HG03097 (cell line): Measurements from ENCODE around the gene MAP7D1.
"Not testable (repeated sequence)": the region's sequence is repeated elsewhere in the genome, so short reads cannot be mapped to it uniquely, and the experiment has no call there.

Experiments used
- ATAC-seq: cut with Tn5 transposase; IDR thresholded peaks from one replicate; pipeline ENCODE4 v1.9.1; 2021; ENCODE audit not compliant: unreplicated experiment, low FRiP score

MAP7D1 gene

DNA sequence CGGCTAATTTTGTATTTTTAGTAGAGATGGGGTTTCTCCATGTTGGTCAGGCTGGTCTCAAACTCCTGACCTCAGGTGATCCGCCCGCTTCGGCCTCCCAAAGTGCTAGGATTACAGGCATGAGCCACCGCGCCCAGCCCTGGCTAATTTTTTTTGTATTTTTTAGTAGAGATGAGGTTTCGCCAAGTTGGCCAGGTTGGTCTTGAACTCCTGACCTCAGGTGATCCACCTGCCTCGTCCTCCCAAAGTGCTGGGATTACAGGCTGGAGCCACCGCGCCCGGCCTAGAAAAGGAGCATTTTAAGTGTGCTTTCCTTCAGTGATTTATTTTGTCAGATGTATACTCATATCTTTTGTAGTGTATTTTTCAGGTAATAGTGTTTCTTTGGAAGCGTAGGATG lies 74.3 kb downstream of the MAP7D1 start:
- not testable (repeated sequence) for ATAC-seq
